ENCODE results near the gene TSPAN31. TPM values are rescaled to one million over a fixed set of nuclear protein-coding genes. Genes with fewer than 3 reads are reported as not detected.

TSPAN31 gene
- total and polyA plus RNA-seq, 9 of the 15 experiments (the other 6 are each of a cell fraction or from before 2014, with no cell fraction given), result 11.3 to 26.4 (median 14.3) TPM

DNA sequence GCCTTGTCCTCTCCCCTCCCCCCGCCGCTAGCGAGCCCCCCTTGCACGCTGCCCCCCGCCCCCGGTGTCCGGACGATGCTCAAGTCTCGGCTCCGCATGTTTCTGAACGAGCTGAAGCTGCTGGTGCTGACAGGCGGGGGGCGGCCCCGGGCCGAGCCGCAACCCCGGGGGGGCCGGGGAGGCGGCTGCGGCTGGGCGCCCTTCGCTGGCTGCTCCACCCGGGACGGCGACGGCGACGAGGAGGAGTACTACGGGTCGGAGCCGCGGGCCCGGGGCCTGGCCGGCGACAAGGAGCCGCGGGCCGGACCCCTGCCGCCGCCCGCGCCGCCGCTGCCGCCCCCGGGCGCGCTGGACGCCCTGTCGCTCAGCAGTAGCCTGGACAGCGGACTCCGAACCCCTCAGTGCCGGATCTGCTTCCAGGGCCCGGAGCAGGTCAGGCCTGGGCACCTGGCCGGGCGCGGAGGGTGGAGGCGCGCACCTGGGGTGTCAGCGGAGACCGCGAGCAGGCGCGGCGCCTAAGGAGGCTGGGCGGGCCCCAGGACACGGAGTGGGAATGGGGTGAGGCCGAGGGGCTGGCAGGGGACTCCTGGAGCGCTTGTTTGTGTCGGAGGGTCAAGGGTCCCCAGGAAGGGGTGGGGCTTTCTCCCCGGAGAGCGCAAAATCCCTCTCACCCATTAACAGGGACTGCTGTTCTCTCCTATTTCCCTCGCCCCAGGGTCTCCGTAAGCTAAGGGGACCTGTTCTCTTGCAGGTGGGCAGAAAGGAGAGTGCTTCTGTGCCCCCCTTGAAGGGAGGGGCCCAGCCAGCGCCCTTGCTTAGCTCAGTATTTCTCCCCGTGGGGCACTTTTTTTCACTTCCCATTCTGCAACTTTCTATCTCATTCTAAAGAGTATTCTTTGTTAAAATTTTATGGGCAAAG, 10.9 kb downstream of the TSPAN31 start (continued):
- TF ChIP-seq RB1 (IDR thresholded peaks at IDR 0.05; ENCODE audit: low read depth), result peak; percentile 62; the same call in 1 of the 2 replicates
- 0 out of 4 replicates have a peak, but pooled peaks of 1 of the 2 experiments have one; percentile 33 for TF ChIP-seq MAZ (CRISPR knock-in tag; conservative IDR thresholded peaks at IDR 0.05 in 1 of 2, IDR thresholded peaks at IDR 0.05 in 1 of 2)
- TF ChIP-seq NFE2L1 (tag; IDR thresholded peaks at IDR 0.05; ENCODE audit: borderline replicate concordance, low read depth), result no peak
- no peak for TF ChIP-seq NCOA2 (IDR thresholded peaks at IDR 0.05; ENCODE audit: partially characterized antibody in 2 of 2)
- TF ChIP-seq, protein P1, sequence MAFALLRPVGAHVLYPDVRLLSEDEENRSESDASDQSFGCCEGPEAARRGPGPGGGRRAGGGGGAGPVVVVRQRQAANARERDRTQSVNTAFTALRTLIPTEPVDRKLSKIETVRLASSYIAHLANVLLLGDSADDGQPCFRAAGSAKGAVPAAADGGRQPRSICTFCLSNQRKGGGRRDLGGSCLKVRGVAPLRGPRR (CRISPR knock-in tag; IDR thresholded peaks at IDR 0.05), result no peak
- TF ChIP-seq HNRNPLL (IDR thresholded peaks at IDR 0.05; ENCODE audit: low read depth, low read length, poor library complexity, severe bottlenecking), result no peak
- TF ChIP-seq, protein P2, sequence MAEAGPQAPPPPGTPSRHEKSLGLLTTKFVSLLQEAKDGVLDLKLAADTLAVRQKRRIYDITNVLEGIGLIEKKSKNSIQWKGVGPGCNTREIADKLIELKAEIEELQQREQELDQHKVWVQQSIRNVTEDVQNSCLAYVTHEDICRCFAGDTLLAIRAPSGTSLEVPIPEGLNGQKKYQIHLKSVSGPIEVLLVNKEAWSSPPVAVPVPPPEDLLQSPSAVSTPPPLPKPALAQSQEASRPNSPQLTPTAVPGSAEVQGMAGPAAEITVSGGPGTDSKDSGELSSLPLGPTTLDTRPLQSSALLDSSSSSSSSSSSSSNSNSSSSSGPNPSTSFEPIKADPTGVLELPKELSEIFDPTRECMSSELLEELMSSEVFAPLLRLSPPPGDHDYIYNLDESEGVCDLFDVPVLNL (CRISPR knock-in tag; IDR thresholded peaks at IDR 0.05; ENCODE audit: low read depth), result no peak
- no peak for TF ChIP-seq SMAD2 (IDR thresholded peaks at IDR 0.05; ENCODE audit: low read depth, low read length)
- no peak for TF ChIP-seq TAF15 (IDR thresholded peaks at IDR 0.05; ENCODE audit: low read depth, low read length)
- TF ChIP-seq RBM17 (IDR thresholded peaks at IDR 0.05; ENCODE audit: borderline replicate concordance, low read depth, low read length), result no peak
- TF ChIP-seq NR2C1 (IDR thresholded peaks at IDR 0.05), result no peak
- TF ChIP-seq NR2C1 (tag; IDR thresholded peaks at IDR 0.05), result 0 out of 2 replicates have a peak, but pooled peaks have one; percentile 24
- peak; percentile 51 for TF ChIP-seq HMGN3 (IDR thresholded peaks at IDR 0.05; ENCODE audit: borderline replicate concordance, extremely low read depth, insufficient read length, low read depth, low read length)
- TF ChIP-seq, protein P3, sequence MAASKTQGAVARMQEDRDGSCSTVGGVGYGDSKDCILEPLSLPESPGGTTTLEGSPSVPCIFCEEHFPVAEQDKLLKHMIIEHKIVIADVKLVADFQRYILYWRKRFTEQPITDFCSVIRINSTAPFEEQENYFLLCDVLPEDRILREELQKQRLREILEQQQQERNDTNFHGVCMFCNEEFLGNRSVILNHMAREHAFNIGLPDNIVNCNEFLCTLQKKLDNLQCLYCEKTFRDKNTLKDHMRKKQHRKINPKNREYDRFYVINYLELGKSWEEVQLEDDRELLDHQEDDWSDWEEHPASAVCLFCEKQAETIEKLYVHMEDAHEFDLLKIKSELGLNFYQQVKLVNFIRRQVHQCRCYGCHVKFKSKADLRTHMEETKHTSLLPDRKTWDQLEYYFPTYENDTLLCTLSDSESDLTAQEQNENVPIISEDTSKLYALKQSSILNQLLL (CRISPR knock-in tag; IDR thresholded peaks at IDR 0.05; ENCODE audit: borderline replicate concordance), result no peak
- peak; percentile 81 for TF ChIP-seq GATAD2B (IDR thresholded peaks at IDR 0.05; ENCODE audit: borderline replicate concordance)
- no peak for TF ChIP-seq HDAC8 (tag; IDR thresholded peaks at IDR 0.05)
- TF ChIP-seq, protein P4, sequence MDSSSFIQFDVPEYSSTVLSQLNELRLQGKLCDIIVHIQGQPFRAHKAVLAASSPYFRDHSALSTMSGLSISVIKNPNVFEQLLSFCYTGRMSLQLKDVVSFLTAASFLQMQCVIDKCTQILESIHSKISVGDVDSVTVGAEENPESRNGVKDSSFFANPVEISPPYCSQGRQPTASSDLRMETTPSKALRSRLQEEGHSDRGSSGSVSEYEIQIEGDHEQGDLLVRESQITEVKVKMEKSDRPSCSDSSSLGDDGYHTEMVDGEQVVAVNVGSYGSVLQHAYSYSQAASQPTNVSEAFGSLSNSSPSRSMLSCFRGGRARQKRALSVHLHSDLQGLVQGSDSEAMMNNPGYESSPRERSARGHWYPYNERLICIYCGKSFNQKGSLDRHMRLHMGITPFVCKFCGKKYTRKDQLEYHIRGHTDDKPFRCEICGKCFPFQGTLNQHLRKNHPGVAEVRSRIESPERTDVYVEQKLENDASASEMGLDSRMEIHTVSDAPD (CRISPR knock-in tag; IDR thresholded peaks at IDR 0.05), result no peak
- peak; percentile 48 for TF ChIP-seq CXXC5 (CRISPR knock-in tag; IDR thresholded peaks at IDR 0.05)
- TF ChIP-seq ZNF354B (CRISPR knock-in tag; IDR thresholded peaks at IDR 0.05), result no peak

Data from K562 (cell line).